HG02870 (cell line): ENCODE data around the gene CBFB.

Experiments used
- ATAC-seq: cut with Tn5 transposase; IDR thresholded peaks from one replicate; pipeline ENCODE4 v1.9.1; 2021; ENCODE audit warnings: mild to moderate bottlenecking, moderate library complexity; ENCODE audit not compliant: unreplicated experiment

The CBFB gene

DNA sequence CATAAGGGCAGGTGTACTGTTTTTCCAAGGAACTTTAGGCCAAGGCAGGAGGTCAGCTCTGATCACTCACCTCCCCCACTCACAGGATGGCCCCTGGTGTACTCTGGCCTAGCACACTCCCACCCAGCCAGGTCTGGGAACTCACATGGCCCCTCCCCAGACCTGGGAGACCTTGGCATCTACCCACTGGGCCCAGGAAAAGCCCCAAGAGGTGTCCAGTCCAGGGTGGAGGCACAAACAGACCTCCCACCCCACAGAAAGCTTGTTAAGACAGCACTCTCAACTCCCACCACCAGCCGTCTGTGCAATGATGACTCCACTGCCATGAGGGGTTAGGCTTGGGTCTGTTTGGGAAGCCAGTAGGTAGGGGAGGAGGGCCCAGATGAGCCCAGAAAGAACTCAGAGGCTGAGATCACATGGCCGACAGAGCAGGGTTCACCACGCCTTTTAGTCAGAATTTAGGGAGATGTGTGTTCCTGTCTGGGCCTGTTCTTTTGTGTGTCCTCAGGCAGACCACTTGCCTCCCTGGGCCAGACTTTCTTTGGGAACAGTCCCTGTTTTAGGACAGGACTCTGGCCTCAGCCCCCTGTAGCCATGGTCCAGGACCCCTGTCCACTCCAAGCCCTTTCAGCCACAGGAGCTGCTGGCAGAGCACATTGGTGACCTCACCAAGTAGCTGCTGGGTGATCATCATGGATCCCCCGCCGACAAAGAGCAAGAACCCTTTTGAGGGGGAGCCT is 12.1 kb upstream of the CBFB start:
- no peak for ATAC-seq

- no peak for ATAC-seq
Observed at GRCh38 chr16:67017421-67017750, 11.6 kb upstream of the CBFB start.

DNA sequence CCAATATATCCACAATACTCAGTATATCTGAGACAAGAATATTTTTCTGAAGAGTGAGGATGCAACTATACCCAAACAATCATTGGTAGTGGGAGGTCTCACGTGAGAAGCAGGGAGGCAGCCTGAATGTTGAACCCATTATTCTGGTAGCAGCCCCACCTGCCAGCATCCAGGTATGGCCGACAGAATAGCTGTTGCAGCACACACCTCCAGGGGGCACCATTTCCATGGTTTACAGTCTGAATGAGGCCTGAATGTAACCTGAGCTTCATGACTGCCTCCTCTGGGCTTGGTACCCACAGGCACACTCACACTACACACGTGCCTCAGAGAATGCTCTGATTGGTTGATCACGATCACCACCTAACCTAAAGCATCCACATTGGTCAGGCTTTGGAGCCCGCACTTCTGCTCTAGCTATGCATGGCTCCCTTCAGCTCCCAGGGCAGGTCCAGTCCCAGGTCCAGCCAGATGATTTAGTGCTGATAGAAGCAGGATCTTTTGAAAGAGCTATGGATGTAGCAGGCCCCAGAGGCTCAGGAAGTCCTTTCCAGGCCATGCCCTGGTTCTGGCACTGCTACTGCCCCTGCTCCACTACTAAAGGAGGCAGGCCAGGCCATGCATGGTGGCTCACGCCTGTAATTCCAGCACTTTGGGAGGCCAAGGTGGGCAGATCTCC is 11.0 kb upstream of the CBFB start:
- peak; percentile 88 for ATAC-seq

- ATAC-seq: no peak
Observed at GRCh38 chr16:67019171-67019570, 9.8 kb upstream of the CBFB start.

- ATAC-seq: no peak
Observed at GRCh38 chr16:67021321-67021720, 7.6 kb upstream of the CBFB start.

DNA sequence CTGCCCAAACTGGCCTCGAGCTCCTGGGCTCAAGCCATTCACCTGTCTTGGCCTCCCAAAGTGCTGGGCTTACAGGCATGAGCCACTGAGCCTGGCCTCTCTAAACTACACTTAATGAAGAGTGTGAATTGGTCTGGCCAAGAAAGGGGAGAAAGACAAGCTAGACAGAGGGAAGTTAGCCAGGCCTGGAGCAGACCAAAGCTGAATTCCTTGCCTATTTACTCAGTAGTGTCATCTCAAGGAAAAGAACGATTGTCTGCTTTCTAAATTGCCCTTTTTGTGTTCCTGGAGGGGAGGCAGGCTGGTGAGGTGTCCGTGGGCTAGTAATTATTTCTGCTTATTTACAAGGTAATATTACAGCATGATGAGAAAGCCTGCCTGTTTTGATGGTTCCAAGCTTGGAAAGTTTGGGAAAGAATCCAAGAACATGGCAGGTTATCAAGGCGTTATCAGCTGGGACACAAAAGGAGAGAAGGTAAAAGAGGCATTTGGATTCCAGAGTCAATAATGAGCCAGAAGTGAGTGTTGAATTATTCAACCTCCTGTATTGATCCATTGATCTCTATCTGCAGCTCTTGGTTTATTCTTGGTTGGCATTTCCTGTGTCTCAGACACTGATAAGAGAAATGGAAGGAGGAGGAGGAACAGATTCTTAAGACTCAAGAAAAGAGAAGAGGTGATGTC is 6.3 kb upstream of the CBFB start:
- ATAC-seq: no peak

GRCh38 chr16:67023689-67024088 is 5.3 kb upstream of the CBFB start:
- no peak for ATAC-seq

DNA sequence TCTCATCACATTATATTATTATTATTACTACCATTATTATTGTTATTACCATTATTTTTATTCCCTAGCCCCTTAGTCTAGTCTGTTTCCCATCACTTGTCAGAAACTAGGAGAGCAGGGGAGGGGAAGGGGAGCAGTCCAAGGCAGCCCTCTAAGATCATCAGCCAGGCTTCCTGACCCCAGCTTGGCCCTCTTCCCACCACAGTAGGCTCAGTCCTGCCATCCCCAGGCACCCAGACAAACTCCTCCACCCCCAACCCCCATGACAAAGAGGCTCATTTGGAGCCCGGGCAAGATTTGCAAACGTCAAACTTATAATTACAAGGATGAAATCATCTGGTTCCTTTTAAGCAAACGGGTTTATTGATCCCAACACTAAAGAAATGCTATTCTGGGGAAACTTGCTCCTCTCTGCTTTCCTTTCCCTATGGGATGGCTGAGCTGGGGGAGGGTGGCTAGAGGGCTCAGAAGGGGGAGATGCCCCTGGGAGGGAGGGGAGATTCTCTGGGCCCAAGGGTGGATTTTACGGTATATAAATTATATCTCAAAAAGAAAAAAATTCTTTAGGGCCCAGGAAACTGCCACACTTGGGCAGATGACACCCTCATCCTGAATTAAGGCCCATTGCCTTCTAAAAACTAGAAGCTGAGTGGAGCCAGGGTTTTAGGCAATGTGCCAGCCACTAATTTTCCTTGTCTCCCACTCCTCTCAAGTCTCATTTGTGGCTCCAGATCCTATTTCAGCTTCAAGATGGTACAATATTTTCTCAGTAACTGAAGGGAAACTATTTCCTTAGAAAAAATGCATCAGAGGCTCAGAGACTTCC is 4.4 kb upstream of the CBFB start:
- no peak for ATAC-seq

GRCh38 chr16:67025210-67025550 is 3.8 kb upstream of the CBFB start:
- no peak for ATAC-seq

- ATAC-seq: no peak
Observed at GRCh38 chr16:67026570-67026969, 2.4 kb upstream of the CBFB start.

- no peak for ATAC-seq
Observed at GRCh38 chr16:67027046-67027445, 1.9 kb upstream of the CBFB start.

- ATAC-seq: no peak
Observed at GRCh38 chr16:67028167-67028695, 718 bp upstream of the CBFB start.

DNA sequence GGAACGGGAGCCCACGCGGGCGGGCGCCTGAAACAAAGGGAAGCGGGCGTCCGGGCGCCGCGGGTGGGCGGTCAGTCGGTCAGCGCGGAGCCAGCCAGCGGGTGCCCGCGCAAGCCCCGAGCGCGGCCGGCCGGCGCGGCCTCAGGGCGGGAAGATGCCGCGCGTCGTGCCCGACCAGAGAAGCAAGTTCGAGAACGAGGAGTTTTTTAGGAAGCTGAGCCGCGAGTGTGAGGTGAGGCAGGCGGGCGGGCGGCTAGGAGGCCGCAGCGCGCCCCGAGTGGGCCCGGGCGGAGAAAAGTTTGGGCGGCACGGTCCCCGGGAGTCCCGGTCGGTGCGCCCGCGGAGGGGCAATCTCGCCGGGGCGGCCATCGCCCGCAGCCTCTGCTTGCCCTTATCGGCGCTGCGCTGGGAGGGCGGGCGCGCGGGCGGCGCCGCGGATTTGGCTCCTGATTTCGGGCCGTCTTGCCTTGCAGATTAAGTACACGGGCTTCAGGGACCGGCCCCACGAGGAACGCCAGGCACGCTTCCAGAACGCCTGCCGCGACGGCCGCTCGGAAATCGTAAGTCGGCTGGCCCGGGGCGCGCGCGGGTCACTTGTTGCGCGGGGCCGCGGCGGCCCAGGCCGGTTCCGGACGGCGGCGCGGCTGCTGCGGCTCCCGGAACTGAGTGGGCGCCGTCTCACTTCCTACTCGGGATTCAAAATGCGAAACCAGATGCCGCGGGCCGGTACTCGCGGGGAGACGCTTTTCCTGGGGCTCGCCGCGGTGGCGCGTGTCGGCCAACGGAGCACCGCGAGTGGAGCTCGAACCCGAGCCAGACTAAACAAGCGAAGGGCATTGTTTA is 526 bp downstream of the CBFB start:
- peak; percentile 31 for ATAC-seq

DNA sequence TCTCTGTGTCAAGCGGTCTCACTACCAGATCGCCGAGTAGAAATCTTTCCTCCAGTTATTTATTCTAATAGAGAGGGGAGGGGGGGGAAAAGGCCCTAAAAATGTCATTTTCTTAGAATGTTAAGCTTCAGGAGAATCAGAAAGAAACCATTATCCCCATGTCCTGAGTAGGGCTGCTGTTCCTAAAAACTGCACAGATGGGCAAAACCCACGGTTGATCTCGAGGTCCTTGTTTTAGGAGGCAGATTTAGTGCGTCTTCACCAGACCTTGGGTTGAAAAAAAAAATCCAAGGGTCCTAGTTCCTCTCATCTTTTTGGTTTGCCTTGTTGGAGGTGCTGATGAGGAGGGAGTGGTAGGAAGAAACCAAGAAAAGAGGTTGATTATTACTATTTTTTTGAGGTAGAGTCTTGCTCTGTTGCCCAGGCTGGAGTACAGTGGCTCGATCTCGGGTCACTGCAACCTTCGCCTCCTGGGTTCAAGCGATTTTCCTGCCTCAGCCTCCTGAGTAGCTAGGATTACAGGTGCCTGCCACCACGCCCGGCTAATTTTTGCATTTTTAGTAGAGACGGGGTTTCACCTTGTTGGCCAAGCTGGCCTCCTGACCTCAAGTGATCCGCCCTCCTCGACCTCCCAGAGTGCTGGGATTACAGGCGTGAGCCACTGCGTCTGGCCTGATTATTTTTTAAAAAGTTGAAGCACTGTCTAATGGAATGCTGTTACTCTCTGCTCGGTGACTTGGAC is 1.4 kb downstream of the CBFB start:
- no peak for ATAC-seq

DNA sequence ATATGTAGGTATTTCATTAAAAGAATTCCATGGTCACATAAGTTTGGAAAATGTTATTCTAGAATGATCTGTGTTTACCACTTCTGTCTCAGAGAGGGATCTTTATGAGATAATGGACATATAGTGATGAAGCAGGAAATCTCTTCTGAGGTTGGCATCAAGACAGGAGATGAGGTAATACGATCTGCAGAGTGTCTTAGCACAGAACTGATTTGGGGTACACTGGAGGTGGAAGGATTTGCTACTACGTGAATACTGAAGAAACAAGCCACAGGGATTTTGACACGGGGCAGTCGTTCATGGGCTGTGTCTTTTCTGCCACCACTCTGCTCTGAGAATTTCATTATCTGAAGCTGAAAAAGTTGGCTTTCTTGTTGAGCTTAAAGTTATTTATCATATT is 5.5 kb downstream of the CBFB start:
- no peak for ATAC-seq

GRCh38 chr16:67035364-67035763 is 6.4 kb downstream of the CBFB start:
- ATAC-seq: no peak

GRCh38 chr16:67036323-67036741 is 7.4 kb downstream of the CBFB start:
- no peak for ATAC-seq

GRCh38 chr16:67039260-67040020 is 10.5 kb downstream of the CBFB start:
- no peak for ATAC-seq

DNA sequence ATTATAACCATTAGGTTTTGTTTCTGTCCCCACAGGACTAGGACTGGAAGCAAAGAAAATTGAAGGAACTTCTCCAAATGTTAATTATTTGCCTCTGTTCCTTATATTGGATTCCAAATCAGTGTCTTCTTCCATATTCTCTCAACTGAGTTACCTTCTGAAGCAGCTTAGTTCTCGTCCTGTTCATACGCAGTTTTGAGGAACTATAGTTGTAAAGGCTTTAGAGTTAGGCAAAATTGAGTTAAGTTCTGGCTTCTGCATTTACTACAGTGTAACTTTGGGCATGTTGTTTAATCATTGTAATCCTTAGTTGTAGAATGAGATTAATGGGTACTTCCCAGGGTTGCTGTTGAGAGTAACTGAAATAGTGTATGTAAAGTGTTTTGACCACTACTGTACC is 11.2 kb downstream of the CBFB start:
- no peak for ATAC-seq
